ENCODE data around the gene CCNG2.
A peak's percentile ranks its signal among the peaks of the same experiment; 100 is the strongest.

CCNG2 gene

GRCh38 chr4:77183777-77184420, 26.9 kb downstream of the CCNG2 start:
- Mint-ChIP-seq H3K27ac (no peak overlapping the region), H3K4me3 (no peak overlapping the region), H3K36me3 (no peaks in the 10 kb centered on the region), H3K9me3 (no peaks in the 10 kb centered on the region), H3K4me1 (no peaks in the 10 kb centered on the region)
- ATAC-seq: no peak
- no peak for DNase-seq (ENCODE audit: low spot score in 2 of 2)

GRCh38 chr4:77184974-77185373, 28.0 kb downstream of the CCNG2 start:
- DNase-seq (ENCODE audit: low spot score in 2 of 2) (no peak), ATAC-seq (no peak)
- Mint-ChIP-seq H3K4me1 (no peaks in the 10 kb centered on the region), H3K36me3 (no peaks in the 10 kb centered on the region), H3K27ac (no peak overlapping the region), H3K4me3 (no peak overlapping the region), H3K9me3 (no peaks in the 10 kb centered on the region)

- ATAC-seq (no peak), DNase-seq (ENCODE audit: low spot score in 2 of 2) (no peak)
- H3K4me1 Mint-ChIP-seq: no peaks in the 10 kb centered on the region
- H3K36me3 Mint-ChIP-seq: no peaks in the 10 kb centered on the region
- no peaks in the 10 kb centered on the region for H3K9me3 Mint-ChIP-seq
- no peak overlapping the region for H3K4me3 Mint-ChIP-seq
- no peak overlapping the region for H3K27ac Mint-ChIP-seq
Measured at GRCh38 chr4:77185686-77186085, 28.7 kb downstream of the CCNG2 start.

GRCh38 chr4:77187322-77187721, 30.3 kb downstream of the CCNG2 start:
- no peak overlapping the region for H3K27ac Mint-ChIP-seq
- H3K36me3 Mint-ChIP-seq: no peaks in the 10 kb centered on the region
- DNase-seq (ENCODE audit: low spot score in 2 of 2): no peak
- ATAC-seq: no peak
- no peak overlapping the region for H3K4me3 Mint-ChIP-seq
- no peaks in the 10 kb centered on the region for H3K9me3 Mint-ChIP-seq
- no peaks in the 10 kb centered on the region for H3K4me1 Mint-ChIP-seq

- DNase-seq (ENCODE audit: low spot score in 2 of 2): no peak
- no peaks in the 10 kb centered on the region for H3K9me3 Mint-ChIP-seq
- peaks cover 6% of the 10 kb centered on the region for H3K36me3 Mint-ChIP-seq
- H3K4me1 Mint-ChIP-seq: peaks cover 7% of the 10 kb centered on the region
- no peak overlapping the region for H3K4me3 Mint-ChIP-seq
- no peak for ATAC-seq
- no peak overlapping the region for H3K27ac Mint-ChIP-seq
Measured at GRCh38 chr4:77188498-77189220, 31.7 kb downstream of the CCNG2 start.

GRCh38 chr4:77189412-77189811, 32.4 kb downstream of the CCNG2 start:
- no peak overlapping the region for H3K4me3 Mint-ChIP-seq
- H3K9me3 Mint-ChIP-seq: no peaks in the 10 kb centered on the region
- DNase-seq (ENCODE audit: low spot score in 2 of 2) (no peak), ATAC-seq (no peak)
- H3K4me1 Mint-ChIP-seq: peaks cover 11% of the 10 kb centered on the region
- no peak overlapping the region for H3K27ac Mint-ChIP-seq
- H3K36me3 Mint-ChIP-seq: peaks cover 7% of the 10 kb centered on the region

- H3K4me1 Mint-ChIP-seq: peaks cover 11% of the 10 kb centered on the region
- H3K4me3 Mint-ChIP-seq: no peak overlapping the region
- H3K27ac Mint-ChIP-seq: no peak overlapping the region
- H3K9me3 Mint-ChIP-seq: no peaks in the 10 kb centered on the region
- H3K36me3 Mint-ChIP-seq: peaks cover 7% of the 10 kb centered on the region
- DNase-seq (ENCODE audit: low spot score in 2 of 2) (no peak), ATAC-seq (no peak)
Measured at GRCh38 chr4:77190053-77190452, 33.0 kb downstream of the CCNG2 start.

- ATAC-seq (no peak), DNase-seq (ENCODE audit: low spot score in 2 of 2) (no peak)
- Mint-ChIP-seq H3K36me3 (peaks cover 7% of the 10 kb centered on the region), H3K27ac (peak overlapping the region; percentile 88), H3K4me1 (peaks cover 11% of the 10 kb centered on the region), H3K9me3 (no peaks in the 10 kb centered on the region), H3K4me3 (peak overlapping the region; percentile 71)
Measured at GRCh38 chr4:77193046-77193445, 36.0 kb downstream of the CCNG2 start.

GRCh38 chr4:77193511-77194102, 36.6 kb downstream of the CCNG2 start:
- ATAC-seq (peak; percentile 96), DNase-seq (ENCODE audit: low spot score in 2 of 2) (peak; percentile 34 to 78)
- peaks cover 7% of the 10 kb centered on the region for H3K36me3 Mint-ChIP-seq
- H3K9me3 Mint-ChIP-seq: no peaks in the 10 kb centered on the region
- peak overlapping the region; percentile 71 for H3K4me3 Mint-ChIP-seq
- peak overlapping the region; percentile 88 for H3K27ac Mint-ChIP-seq
- H3K4me1 Mint-ChIP-seq: peaks cover 11% of the 10 kb centered on the region

GRCh38 chr4:77194366-77194765, 37.4 kb downstream of the CCNG2 start:
- Mint-ChIP-seq H3K9me3 (no peaks in the 10 kb centered on the region), H3K4me3 (peak overlapping the region; percentile 71), H3K36me3 (peaks cover 7% of the 10 kb centered on the region), H3K4me1 (peaks cover 11% of the 10 kb centered on the region), H3K27ac (no peak overlapping the region)
- ATAC-seq (no peak), DNase-seq (ENCODE audit: low spot score in 2 of 2) (no peak)

- no peak overlapping the region for H3K4me3 Mint-ChIP-seq
- H3K4me1 Mint-ChIP-seq: peaks cover 11% of the 10 kb centered on the region
- no peak overlapping the region for H3K27ac Mint-ChIP-seq
Measured at GRCh38 chr4:77194989-77195388, 38.0 kb downstream of the CCNG2 start.

GRCh38 chr4:77196866-77197265, 39.9 kb downstream of the CCNG2 start:
- H3K36me3 Mint-ChIP-seq: peaks cover 7% of the 10 kb centered on the region
- H3K4me3 Mint-ChIP-seq: no peak overlapping the region
- H3K9me3 Mint-ChIP-seq: no peaks in the 10 kb centered on the region
- ATAC-seq: no peak
- no peak overlapping the region for H3K27ac Mint-ChIP-seq
- peaks cover 11% of the 10 kb centered on the region for H3K4me1 Mint-ChIP-seq
- no peak for DNase-seq (ENCODE audit: low spot score in 2 of 2)

More at GRCh38 chr4:77194989-77195388, 38.0 kb downstream of the CCNG2 start:
- ATAC-seq (no peak), DNase-seq (ENCODE audit: low spot score in 2 of 2) (no peak)
- peaks cover 7% of the 10 kb centered on the region for H3K36me3 Mint-ChIP-seq
- no peaks in the 10 kb centered on the region for H3K9me3 Mint-ChIP-seq

- ATAC-seq (no peak), DNase-seq (ENCODE audit: low spot score in 2 of 2) (no peak)
- peaks cover 7% of the 10 kb centered on the region for H3K36me3 Mint-ChIP-seq
- no peaks in the 10 kb centered on the region for H3K9me3 Mint-ChIP-seq
- no peak overlapping the region for H3K4me3 Mint-ChIP-seq
- no peak overlapping the region for H3K27ac Mint-ChIP-seq
- peaks cover 11% of the 10 kb centered on the region for H3K4me1 Mint-ChIP-seq
Measured at GRCh38 chr4:77197361-77197760, 40.4 kb downstream of the CCNG2 start.

- H3K9me3 Mint-ChIP-seq: no peaks in the 10 kb centered on the region
- DNase-seq (ENCODE audit: low spot score in 2 of 2) (no peak), ATAC-seq (no peak)
- peaks cover 7% of the 10 kb centered on the region for H3K36me3 Mint-ChIP-seq
- H3K27ac Mint-ChIP-seq: no peak overlapping the region
- peaks cover 11% of the 10 kb centered on the region for H3K4me1 Mint-ChIP-seq
- H3K4me3 Mint-ChIP-seq: no peak overlapping the region
Measured at GRCh38 chr4:77197831-77198230, 40.8 kb downstream of the CCNG2 start.

GRCh38 chr4:77199276-77199675, 42.3 kb downstream of the CCNG2 start:
- H3K27ac Mint-ChIP-seq: no peak overlapping the region

GRCh38 chr4:77199701-77200100, 42.7 kb downstream of the CCNG2 start:
- no peaks in the 10 kb centered on the region for H3K4me1 Mint-ChIP-seq
- ATAC-seq: no peak
- H3K36me3 Mint-ChIP-seq: no peaks in the 10 kb centered on the region
- H3K9me3 Mint-ChIP-seq: no peaks in the 10 kb centered on the region
- H3K27ac Mint-ChIP-seq: no peak overlapping the region
- H3K4me3 Mint-ChIP-seq: no peak overlapping the region
- DNase-seq (ENCODE audit: low spot score in 2 of 2): no peak

More at GRCh38 chr4:77199276-77199675, 42.3 kb downstream of the CCNG2 start:
- Mint-ChIP-seq H3K4me1 (no peaks in the 10 kb centered on the region), H3K9me3 (no peaks in the 10 kb centered on the region), H3K36me3 (no peaks in the 10 kb centered on the region), H3K4me3 (no peak overlapping the region)
- DNase-seq (ENCODE audit: low spot score in 2 of 2) (no peak), ATAC-seq (no peak)

All from stimulated activated effector memory CD8-positive, alpha-beta T cell treated with anti-CD3 and anti-CD28 coated beads, Interleukin-12 subunit alpha, Interleukin-12 subunit beta, amount 100 ng/mL, for 72 hours (primary cell).